Urinary bladder (tissue), 4 donors: ENCODE data around the gene SYCP2L. TPM values are rescaled to one million over a fixed set of nuclear protein-coding genes. Genes with fewer than 3 reads are reported as not detected.

ENCODE experiments used
- DNase-seq: peaks from one replicate; pipeline ENCODE4 v3.0.0-alpha.2; 2015; ENCODE audit errors: extremely low spot score
- H3K27ac ChIP-seq: one replicate; pipeline ENCODE4 v1.5.1; 2013; ENCODE audit warnings: low read depth, mild to moderate bottlenecking, moderate library complexity
- H3K36me3 ChIP-seq: one replicate; pipeline ENCODE4 v1.6.1; 2013; ENCODE audit warnings: mild to moderate bottlenecking, moderate library complexity; ENCODE audit not compliant: insufficient read depth
- H3K4me1 ChIP-seq: one replicate; pipeline ENCODE4 v1.6.1; 2013; ENCODE audit warnings: mild to moderate bottlenecking, moderate library complexity; ENCODE audit not compliant: insufficient read depth
- H3K4me3 ChIP-seq: one replicate; pipeline ENCODE4 v1.5.1; 2013; ENCODE audit warnings: low read depth, low read length
- WGBS: extraction: QIAGEN DNeasy Blood & Tissue Kit; methylation state at CpG from one replicate; pipeline ENCODE4 v1.1.7; 2013; 5-methylcytosine and 5-hydroxymethylcytosine counted together
- polyA plus RNA-seq: library from polyadenylated mRNA; stranded (reverse); fragments of 200-250 nt; gene quantifications from one replicate; pipeline ENCODE4 v1.2.3, GENCODE V29; 2013
- total RNA-seq: library from RNA; depleted of rRNA; stranded (reverse); fragments of >200 nt; gene quantifications from one replicate; pipeline ENCODE4 v1.2.3, GENCODE V29; 2014
- donor health status: healthy with polysubstance abuse.
- donor health status: healthy.

The SYCP2L gene
- total and polyA plus RNA-seq, 2 donors, result 0.15 to 8.2 TPM

DNA sequence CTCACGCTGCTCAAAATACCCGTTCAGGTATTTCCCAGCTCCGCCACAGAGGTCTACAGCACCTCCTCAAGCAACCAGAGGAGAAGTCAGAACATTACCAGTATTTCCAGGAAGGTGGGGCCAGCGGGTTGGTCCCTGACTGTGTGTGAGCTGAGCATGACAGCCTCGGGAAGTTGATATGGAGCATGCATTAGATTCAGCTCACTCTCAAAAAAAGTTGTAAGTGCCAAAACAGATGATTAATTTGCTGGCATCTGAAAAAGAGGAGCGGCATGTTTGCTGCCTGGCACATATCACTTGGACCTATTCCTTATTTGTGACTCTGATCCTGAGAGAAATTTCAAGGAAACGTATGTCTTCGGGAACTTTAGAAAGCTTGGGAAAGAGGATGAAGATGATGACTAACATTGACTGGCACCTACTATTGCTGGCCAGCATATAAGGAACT, 125.0 kb downstream of the SYCP2L start:
- Histone ChIP-seq H3K27ac (no peak overlapping the region), H3K4me3 (no peak overlapping the region), H3K4me1 (no peaks in the 10 kb centered on the region), H3K36me3 (no peaks in the 10 kb centered on the region)
- 47% methylated on average over 8 of the region's 8 CpGs for WGBS
- DNase-seq, result no peak

DNA sequence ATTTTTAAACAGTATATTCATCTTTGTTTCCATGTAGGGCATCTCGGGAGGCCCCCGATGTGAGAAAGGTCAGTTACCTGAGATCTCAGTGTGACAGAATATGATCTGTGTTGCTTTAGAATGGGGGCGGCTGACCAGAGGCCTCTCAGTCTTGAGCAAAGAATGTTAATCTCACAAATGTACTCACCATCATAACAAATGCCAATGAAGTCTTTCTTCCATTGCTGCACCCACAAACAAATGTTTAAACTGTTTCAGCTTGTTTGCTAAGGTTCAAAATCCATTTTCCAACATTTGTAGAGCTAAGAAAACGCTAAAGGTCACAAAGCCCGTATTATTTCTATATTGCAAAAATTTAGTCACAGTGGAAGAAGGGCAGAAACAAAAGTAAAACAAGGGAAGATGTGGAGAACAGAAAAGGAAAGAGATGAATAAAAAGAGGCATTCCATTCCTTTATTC, 125.5 kb downstream of the SYCP2L start:
- no peaks in the 10 kb centered on the region for H3K4me1 ChIP-seq
- DNase-seq, result no peak
- no peaks in the 10 kb centered on the region for H3K36me3 ChIP-seq
- no peak overlapping the region for H3K27ac ChIP-seq
- H3K4me3 ChIP-seq, result no peak overlapping the region
- 62% methylated on average over 5 of the region's 5 CpGs for WGBS

DNA sequence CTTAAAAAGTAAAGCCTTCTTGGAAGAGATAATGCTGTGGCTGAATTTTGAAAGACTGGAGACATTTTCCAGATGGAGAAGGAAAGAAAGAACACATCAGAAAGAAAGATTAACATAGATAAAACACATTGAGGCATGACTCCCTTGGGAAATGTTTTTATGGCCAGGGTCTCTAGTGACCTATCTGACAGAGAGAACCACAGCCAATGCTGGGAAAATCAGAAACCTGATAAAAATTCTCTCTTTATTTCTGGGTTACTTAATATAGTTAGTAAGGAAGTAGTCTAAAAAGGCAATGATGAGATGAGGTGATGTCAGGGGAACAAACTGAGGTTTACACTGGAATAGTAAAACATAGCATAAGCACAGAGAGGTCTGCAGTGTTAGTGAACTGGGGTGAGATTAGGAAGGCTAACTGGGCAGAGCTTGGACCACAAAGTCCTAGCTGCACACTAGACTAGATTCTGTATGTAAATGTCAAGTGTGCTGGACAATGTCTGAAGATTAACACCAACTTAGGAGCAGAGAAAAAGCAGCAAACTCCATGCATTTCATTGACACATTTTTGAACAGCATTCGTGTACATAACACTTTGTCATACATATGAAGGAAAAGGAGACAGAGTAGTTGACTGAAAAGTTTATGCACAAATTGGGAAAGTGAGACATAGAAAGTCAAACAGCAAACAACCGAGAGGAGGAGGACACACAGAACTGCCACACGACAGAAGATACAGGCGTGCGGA, 126.3 kb downstream of the SYCP2L start:
- Histone ChIP-seq H3K4me1 (no peaks in the 10 kb centered on the region), H3K36me3 (no peaks in the 10 kb centered on the region), H3K27ac (no peak overlapping the region), H3K4me3 (no peak overlapping the region)
- WGBS, result 80% methylated on average over 5 of the region's 5 CpGs
- DNase-seq, result no peak

DNA sequence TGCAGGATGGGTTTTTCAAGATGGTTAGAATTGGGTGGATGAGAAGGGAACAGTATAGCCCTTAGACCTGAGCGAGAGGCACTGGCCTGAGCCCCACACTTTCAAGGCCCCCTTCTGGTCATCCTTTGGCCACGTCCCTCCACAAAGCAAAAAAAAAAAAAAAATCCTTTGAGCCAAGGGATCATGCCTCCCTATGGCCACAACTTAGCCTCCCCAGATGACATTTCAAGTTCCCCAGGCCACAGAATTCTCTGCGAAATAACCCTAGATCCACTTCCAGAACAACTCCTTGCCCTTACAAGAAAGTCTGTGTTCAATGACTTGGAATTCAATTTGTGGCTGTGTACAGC, 126.8 kb downstream of the SYCP2L start:
- 85% methylated on average over 3 of the region's 3 CpGs for WGBS
- Histone ChIP-seq H3K4me3 (no peak overlapping the region), H3K36me3 (no peaks in the 10 kb centered on the region), H3K4me1 (no peaks in the 10 kb centered on the region), H3K27ac (no peak overlapping the region)
- no peak for DNase-seq

DNA sequence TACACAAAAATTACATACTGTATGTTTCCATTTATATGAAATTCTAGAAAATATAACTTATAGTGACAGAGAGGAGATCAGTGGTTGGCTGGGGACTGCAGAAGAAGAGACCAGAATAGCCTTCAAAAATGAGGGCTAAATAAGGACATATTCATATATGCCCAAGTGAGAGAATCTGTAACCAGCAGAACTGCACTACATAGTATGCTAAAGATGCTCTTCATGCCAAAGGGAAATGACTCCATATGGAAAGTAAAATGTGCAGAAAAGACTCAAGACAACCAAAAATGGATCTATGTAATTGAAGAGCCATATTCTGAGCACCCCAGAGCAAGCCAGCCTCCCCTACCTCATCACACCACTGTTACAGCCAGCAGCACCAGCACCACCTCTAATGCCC, 128.2 kb downstream of the SYCP2L start:
- Histone ChIP-seq H3K4me3 (no peak overlapping the region), H3K4me1 (no peaks in the 10 kb centered on the region), H3K36me3 (no peaks in the 10 kb centered on the region), H3K27ac (no peak overlapping the region)
- DNase-seq, result no peak

DNA sequence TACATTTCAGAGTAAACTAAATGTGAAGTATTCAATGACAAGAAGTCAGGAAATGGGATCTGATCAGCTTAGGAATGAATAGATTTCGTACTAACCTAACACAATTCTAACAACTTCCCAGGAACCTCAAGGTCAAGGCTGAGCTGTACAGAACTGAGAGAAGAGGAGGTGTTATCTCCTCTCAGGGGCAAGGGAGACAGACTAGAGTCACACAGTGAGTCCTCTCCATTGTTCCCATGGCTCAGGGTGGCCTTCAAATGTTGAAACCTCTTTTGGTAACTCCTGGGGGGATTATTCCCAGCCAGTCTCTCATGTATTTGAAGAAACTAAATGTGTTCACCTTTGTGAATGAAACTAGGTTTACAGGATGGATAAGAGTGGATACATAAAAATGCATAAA, 129.6 kb downstream of the SYCP2L start:
- no peak overlapping the region for H3K4me3 ChIP-seq
- no peak overlapping the region for H3K27ac ChIP-seq
- H3K4me1 ChIP-seq, result no peaks in the 10 kb centered on the region
- 91% methylated on average over 1 of the region's 1 CpG for WGBS
- no peak for DNase-seq
- no peaks in the 10 kb centered on the region for H3K36me3 ChIP-seq

DNA sequence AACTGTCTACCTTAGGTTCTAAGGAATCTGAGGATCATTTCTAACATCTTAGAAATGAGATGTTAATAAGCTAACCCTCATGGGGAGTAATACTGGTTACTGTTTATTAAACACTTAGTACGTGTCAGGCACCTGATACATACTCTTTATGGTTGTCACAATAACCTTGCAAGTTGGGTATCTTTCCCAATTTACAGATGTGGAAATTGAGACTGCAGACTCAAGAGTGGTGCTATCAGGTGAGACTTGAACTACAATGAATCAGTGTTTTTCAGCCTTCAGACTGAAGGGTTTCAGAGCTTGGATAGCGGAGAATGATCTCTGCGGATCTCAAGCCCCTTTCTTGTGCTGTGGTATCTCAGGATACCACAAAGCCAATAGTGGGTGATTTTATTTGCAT, 130.2 kb downstream of the SYCP2L start:
- no peak for DNase-seq
- WGBS, result 95% methylated on average over 3 of the region's 3 CpGs
- no peak overlapping the region for H3K4me3 ChIP-seq
- no peak overlapping the region for H3K27ac ChIP-seq
- no peaks in the 10 kb centered on the region for H3K36me3 ChIP-seq
- no peaks in the 10 kb centered on the region for H3K4me1 ChIP-seq

DNA sequence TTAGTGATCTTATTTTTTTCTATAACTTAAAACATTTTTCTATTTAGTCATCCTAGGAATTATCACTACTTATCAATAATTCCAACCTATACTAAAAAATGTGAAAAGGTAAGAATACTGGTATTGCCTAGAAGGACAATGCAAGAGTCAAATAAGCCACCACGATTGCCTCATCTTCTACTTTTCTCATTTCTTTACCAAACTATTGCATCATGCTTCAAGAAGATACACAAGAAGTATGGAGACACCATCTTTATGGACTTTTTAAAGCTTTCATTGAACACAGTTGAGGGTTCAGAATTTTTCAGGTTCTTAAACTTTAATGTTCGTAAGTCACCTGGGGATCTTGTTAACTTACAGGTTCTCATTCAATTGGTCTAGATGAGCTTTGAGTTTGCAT, 131.4 kb downstream of the SYCP2L start:
- no peak overlapping the region for H3K4me3 ChIP-seq
- WGBS, result 93% methylated on average over 2 of the region's 2 CpGs
- H3K4me1 ChIP-seq, result no peaks in the 10 kb centered on the region
- no peak for DNase-seq
- H3K36me3 ChIP-seq, result no peaks in the 10 kb centered on the region
- no peak overlapping the region for H3K27ac ChIP-seq

DNA sequence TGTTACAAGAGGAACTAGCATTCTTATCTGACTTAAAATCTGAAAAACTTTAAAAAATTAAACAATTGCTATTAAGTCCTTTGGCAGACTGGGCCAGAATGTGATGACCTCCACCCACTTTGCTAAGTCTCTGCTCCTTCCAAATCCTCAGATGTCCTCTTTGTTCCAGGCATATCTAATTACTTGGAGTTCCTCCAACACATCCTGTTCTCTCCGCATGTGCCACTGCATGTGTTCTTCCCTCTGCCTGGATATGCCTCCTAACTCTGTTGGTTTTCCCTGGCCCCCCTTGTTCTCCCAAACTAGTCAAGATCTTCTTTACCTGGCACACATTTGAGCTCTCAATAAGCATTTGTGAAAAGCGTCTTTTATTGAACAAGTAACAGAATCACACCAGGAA, 134.2 kb downstream of the SYCP2L start:
- Histone ChIP-seq H3K36me3 (no peaks in the 10 kb centered on the region), H3K27ac (no peak overlapping the region), H3K4me1 (no peaks in the 10 kb centered on the region), H3K4me3 (no peak overlapping the region)
- WGBS, result 64% methylated on average over 2 of the region's 2 CpGs
- no peak for DNase-seq

DNA sequence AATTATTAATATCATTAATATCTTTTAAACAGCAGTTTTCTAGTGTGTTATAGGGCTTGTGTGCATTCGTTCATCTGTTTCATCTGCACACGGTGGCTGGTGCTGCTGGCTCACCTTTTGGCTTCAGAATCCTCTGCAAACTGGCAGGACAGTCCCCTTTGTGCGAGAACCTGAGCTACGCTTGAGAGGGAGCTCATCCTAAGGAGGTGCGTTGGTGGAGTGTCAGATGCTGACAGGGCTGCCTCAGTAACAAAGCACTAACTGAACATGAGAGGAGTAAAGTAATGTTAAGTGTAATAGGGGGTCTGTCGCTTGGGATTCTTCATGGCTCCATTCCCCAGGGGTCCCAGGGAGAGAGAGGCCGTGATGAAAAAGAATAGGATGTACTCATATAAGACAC, 134.9 kb downstream of the SYCP2L start:
- 78% methylated on average over 7 of the region's 7 CpGs for WGBS
- H3K27ac ChIP-seq, result no peak overlapping the region

DNA sequence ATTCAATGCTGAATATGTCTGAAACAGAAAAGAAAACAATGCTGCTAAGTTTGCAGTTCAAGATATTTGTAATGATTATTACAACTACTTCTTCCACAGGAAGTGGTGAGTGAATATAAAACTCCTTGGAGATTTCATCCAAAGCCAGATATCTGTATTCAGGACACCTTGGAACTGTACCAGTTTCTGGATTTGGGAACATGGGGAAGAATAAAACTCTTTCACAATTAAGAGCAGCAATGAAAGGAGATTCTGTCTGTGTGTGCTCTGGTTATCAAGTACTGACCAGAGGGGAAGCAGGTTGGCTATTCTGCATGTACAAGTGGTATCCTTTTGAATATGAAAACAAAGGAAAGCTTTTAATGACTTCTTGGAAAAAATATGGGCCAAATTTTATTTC, 136.2 kb downstream of the SYCP2L start:
- H3K27ac ChIP-seq, result no peak overlapping the region
- DNase-seq, result no peak
- no peaks in the 10 kb centered on the region for H3K36me3 ChIP-seq
- H3K4me1 ChIP-seq, result no peaks in the 10 kb centered on the region
- H3K4me3 ChIP-seq, result no peak overlapping the region

More for the DNA sequence above, 134.9 kb downstream of the SYCP2L start:
- Histone ChIP-seq H3K4me3 (no peak overlapping the region), H3K36me3 (no peaks in the 10 kb centered on the region), H3K4me1 (no peaks in the 10 kb centered on the region)
- no peak for DNase-seq

Other genes starting within 250 kb of the SYCP2L start
- gene C6orf52, start 192.4 kb upstream of the SYCP2L start, total RNA-seq, result not detected
- 0.57 TPM for gene C6orf52, start 192.4 kb upstream of the SYCP2L start, polyA plus RNA-seq
- 16.8 TPM for gene PAK1IP1, start 192.1 kb upstream of the SYCP2L start, total RNA-seq
- gene PAK1IP1, start 192.1 kb upstream of the SYCP2L start, polyA plus RNA-seq, result 11.7 TPM
- gene TMEM14C, start 164.0 kb upstream of the SYCP2L start, total RNA-seq, result 90.4 TPM
- gene TMEM14C, start 164.0 kb upstream of the SYCP2L start, polyA plus RNA-seq, result 147 TPM
- gene TMEM14B, start 139.2 kb upstream of the SYCP2L start, total RNA-seq, result 78.7 TPM
- 51.5 TPM for gene TMEM14B, start 139.2 kb upstream of the SYCP2L start, polyA plus RNA-seq
- gene MAK, start 48.5 kb upstream of the SYCP2L start, total RNA-seq, result 0.05 TPM
- 0.06 TPM for gene MAK, start 48.5 kb upstream of the SYCP2L start, polyA plus RNA-seq
- gene GCM2, start 5.0 kb upstream of the SYCP2L start, total RNA-seq, result not detected
- not detected for gene GCM2, start 5.0 kb upstream of the SYCP2L start, polyA plus RNA-seq
- gene ELOVL2, start 157.3 kb downstream of the SYCP2L start, total RNA-seq, result 6.2 TPM
- gene ELOVL2, start 157.3 kb downstream of the SYCP2L start, polyA plus RNA-seq, result 4.1 TPM
- gene SMIM13, start 206.8 kb downstream of the SYCP2L start, total RNA-seq, result 28.4 TPM
- gene SMIM13, start 206.8 kb downstream of the SYCP2L start, polyA plus RNA-seq, result 7.5 TPM
- not detected for gene ERVFRD-1, start 224.7 kb downstream of the SYCP2L start, total RNA-seq
- gene ERVFRD-1, start 224.7 kb downstream of the SYCP2L start, polyA plus RNA-seq, result 0.22 TPM